AG09319 (cell line): ENCODE measurements around the gene CGNL1.

Source experiments
- DNase-seq: peaks from one replicate; pipeline ENCODE4 v3.0.0-alpha.2; 2010; ENCODE audit warnings: low read depth; ENCODE audit errors: extremely low read depth
- CTCF ChIP-seq: IDR thresholded peaks from 2 replicates; pipeline ENCODE4 v1.5.1; 2011; ENCODE audit warnings: low read depth, mild to moderate bottlenecking, inconsistent platforms, low read length, moderate library complexity

The CGNL1 gene

GRCh38 chr15:57393061-57393460 is 16.8 kb downstream of the CGNL1 start:
- TF ChIP-seq CTCF: no peak
- DNase-seq: no peak

GRCh38 chr15:57395292-57395691 is 19.0 kb downstream of the CGNL1 start:
- no peak for DNase-seq
- TF ChIP-seq CTCF: no peak

GRCh38 chr15:57398336-57398735 is 22.0 kb downstream of the CGNL1 start:
- DNase-seq: no peak
- TF ChIP-seq CTCF: no peak

GRCh38 chr15:57401546-57401945 is 25.2 kb downstream of the CGNL1 start:
- DNase-seq: no peak

GRCh38 chr15:57403017-57403416 is 26.7 kb downstream of the CGNL1 start:
- TF ChIP-seq CTCF: no peak
- no peak for DNase-seq

More at GRCh38 chr15:57401546-57401945, 25.2 kb downstream of the CGNL1 start:
- TF ChIP-seq CTCF: no peak

- no peak for DNase-seq
- no peak for TF ChIP-seq CTCF
Observed at GRCh38 chr15:57403566-57404325, 27.4 kb downstream of the CGNL1 start.

GRCh38 chr15:57405133-57405532 is 28.8 kb downstream of the CGNL1 start:
- no peak for DNase-seq
- TF ChIP-seq CTCF: no peak
